ENCODE data around the gene ACO1.

DNA sequence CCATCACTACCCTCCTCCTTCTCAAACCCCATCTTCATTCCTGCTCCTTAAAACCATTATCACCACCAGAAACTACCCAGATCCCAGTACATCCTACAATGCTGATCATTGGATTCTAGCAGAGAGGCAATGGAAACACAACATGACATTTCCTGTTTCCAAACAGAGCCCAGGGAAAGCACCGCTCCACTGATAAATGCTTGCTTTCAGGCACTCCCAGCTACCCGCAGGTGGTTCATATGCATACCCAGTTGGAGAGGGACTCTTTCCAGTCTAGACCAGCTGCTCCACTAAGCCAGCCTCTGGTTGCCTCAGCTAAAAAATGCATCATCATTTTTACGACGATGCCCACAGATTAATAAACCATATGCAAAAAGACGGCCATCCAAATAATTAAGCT lies 39.2 kb upstream of the ACO1 start:
- TF ChIP-seq, protein P1, sequence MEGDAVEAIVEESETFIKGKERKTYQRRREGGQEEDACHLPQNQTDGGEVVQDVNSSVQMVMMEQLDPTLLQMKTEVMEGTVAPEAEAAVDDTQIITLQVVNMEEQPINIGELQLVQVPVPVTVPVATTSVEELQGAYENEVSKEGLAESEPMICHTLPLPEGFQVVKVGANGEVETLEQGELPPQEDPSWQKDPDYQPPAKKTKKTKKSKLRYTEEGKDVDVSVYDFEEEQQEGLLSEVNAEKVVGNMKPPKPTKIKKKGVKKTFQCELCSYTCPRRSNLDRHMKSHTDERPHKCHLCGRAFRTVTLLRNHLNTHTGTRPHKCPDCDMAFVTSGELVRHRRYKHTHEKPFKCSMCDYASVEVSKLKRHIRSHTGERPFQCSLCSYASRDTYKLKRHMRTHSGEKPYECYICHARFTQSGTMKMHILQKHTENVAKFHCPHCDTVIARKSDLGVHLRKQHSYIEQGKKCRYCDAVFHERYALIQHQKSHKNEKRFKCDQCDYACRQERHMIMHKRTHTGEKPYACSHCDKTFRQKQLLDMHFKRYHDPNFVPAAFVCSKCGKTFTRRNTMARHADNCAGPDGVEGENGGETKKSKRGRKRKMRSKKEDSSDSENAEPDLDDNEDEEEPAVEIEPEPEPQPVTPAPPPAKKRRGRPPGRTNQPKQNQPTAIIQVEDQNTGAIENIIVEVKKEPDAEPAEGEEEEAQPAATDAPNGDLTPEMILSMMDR (IDR thresholded peaks at IDR 0.05) = no peak
- TF ChIP-seq EZH2phosphoT487 (IDR thresholded peaks at IDR 0.05) = no peak
